HK-2 (cell line): ENCODE measurements around the gene RPP38.

Source experiments
- DNase-seq: peaks from one replicate; pipeline ENCODE4 v3.0.0-alpha.2; 2018; ENCODE audit not compliant: unreplicated experiment

The RPP38 gene

GRCh38 chr10:15097011-15097812 lies at the start of gene RPP38:
Gene RPP38 (plus strand): TSS chr10:15097355. CDS start chr10:15103315, 5,960 bp downstream.
- DNase-seq: peak; percentile 92

DNA sequence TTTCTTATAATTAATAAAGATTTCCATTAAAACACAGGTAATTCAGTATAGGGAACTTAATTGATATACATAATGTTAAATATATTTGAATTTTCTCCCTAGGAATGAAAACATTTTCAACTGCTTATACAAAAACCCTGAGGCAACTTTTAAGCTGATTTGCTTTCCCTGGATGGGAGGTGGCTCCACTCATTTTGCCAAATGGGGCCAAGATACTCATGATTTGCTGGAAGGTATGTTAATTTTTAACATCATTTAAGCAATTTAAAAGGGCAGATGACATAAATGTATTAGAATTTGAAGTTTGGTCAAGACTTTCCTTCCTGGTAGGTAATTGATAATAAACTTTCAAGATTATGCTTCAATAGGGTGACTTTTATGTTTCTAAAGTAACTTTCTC lies 47.6 kb upstream of the RPP38 start:
- no peak for DNase-seq

- no peak for DNase-seq
Observed at GRCh38 chr10:15052121-15052520, 45.0 kb upstream of the RPP38 start.

DNA sequence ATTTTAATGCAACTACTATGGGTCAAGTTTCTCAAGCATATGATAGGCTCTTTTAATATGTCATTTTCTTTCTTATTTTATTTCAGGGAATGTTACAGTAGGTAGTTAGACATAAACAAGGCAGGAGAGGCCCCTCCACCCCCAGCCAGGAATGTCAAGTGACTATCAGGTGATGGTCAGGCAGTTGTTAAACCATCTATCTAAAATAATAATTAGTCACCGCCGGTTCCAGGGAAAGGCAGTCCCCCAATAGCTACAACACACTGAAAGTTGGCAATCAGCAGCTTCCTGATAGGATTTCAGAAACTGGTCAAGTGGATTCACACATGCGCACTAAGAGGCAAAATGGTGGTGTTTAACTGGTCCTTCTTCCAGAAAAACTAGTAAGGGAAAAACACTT lies 44.1 kb upstream of the RPP38 start:
- no peak for DNase-seq

GRCh38 chr10:15058689-15059088 lies 38.5 kb upstream of the RPP38 start:
- DNase-seq: no peak

DNA sequence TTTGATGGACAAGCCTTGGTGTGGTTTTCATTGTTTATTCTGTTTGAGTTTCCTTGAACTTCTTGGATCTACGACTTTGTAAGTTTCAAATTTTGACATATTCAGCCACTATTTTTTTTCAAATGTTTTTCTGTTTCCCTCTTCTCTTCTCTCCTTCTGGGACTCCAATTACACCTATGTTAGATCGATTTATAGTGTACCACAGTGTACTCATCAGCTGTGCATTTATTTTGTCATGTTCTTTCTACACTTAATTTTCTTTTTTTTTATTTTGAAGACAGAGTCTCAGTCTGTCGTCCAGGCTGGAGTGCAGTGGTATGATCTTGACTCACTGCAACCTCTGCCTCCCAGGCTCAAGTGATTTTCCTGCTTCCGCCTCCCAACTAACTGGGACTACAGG lies 37.2 kb upstream of the RPP38 start:
- no peak for DNase-seq

DNA sequence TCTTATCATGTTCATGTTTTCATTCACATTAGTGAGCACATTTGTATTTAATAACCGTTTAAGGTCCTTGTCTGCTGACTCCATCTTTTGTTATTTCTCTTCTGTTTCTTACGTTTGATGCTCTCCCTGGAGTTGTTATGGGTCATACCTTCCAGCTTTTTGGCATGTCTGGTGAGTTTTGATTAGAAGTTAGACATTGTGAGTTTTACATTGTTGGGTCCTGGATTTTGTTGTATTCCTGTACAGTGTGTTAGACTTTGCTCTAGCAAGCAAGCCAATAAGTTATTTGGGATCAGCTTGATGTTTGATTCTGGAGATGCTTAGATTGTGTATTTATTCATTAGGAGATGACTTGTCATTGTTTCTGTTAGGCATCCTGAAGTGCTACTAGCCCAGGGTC lies 36.5 kb upstream of the RPP38 start:
- no peak for DNase-seq

DNA sequence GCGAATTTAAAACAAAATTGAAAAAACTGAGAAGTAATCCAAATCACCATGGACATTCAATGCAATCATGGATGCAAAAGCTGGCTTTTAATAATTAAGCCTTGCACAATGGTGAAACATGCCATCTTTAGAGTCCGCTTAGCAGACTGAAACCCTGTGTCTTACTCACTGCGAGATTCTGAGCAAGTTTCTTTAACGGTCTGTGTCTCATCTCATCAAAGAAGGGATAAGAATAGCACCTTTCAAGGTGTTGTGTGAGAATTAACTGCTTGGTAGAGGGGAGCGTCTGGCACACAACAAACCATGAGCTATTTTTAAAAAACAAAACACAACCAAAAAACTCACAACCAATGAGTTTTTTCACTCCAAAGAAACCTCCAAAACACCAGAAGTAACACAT lies 30.0 kb upstream of the RPP38 start:
- no peak for DNase-seq

- no peak for DNase-seq
Observed at GRCh38 chr10:15068802-15069201, 28.4 kb upstream of the RPP38 start.

DNA sequence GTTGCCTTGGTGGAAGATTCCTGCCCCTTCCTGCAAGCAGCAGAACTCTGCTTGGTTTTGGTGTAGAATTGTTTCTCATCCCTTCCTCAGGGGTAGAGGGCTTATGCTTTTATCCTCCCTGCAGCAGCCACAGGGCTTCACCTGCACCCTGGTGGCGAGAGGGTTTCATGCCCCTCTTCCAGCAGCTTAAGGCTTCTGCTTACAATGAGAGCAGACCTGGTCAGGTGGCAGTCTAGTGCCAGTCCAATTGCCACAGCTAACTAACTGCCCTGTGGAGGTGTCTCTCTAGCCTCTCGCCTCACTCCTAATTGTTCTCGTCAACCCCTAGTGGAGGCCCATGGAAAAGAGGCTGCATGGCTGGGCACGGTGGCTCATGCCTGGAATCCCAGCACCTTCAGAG lies 27.9 kb upstream of the RPP38 start:
- DNase-seq: no peak

DNA sequence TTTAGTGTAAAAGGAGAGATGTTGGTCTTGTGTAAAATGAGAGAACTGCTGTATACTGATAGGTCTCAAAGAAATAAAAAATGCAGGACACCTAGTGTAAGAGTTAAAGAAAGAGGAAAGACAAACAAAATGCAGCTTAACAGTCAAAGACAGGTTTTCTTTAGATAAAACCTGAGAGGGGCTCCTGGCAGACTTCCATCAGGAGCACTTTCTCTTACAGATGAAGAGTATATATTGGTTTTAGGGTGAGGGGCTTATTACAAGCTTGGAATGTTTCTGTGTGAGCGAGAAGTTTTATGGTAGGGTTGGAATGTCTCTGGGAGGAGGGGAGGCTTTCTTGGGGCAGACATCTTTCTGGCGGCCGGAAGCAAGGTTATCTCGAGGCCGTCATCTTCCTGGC lies 24.8 kb upstream of the RPP38 start:
- DNase-seq: no peak

- no peak for DNase-seq
Observed at GRCh38 chr10:15075421-15075820, 21.7 kb upstream of the RPP38 start.

DNA sequence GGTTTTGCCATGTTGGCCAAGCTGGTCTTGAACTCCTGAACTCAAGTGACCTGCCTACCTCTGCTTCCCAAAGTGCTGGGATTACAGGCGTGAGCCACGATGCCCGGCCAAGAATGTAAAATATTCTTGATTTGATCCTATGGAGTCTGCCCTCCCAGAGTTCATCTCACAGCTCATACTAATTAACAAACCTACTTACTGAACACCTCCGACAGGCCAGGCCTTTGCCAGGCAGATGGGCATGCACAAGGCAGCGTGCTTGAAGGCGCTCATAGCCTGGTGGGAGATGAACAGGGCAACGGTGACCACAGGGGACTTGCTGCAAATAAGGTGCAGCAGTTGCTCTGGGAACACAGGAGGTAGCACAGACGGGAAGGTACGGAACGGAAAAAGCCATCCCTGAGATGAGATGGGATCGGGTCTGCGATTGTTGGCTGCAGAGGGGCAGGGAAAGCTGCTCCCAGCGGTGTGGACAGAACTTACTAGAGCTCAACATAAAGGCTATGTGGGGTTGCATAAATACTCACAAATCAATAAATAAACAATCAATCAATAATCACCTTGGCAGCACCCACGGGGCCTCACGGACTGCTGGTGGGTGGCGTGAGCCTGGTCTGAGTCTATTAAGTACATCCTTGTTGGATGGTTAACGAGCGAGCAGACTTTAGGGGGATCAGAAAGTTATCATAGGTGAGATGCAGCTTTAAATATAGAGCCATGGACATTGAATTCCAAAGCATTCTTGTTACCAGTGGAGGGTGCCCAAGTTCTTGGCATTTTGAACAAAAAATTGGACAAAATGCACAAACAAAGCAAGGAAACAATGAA lies 13.3 kb upstream of the RPP38 start:
- no peak for DNase-seq

GRCh38 chr10:15084502-15084922 lies 12.6 kb upstream of the RPP38 start:
- no peak for DNase-seq

- peak; percentile 71 for DNase-seq
Observed at GRCh38 chr10:15088428-15089261, 8.5 kb upstream of the RPP38 start, which contains the start of gene ACBD7. Gene ACBD7 (minus strand): TSS chr10:15088776. CDS start chr10:15088728, 48 bp downstream.

- no peak for DNase-seq
Observed at GRCh38 chr10:15091418-15091817, 5.7 kb upstream of the RPP38 start.

DNA sequence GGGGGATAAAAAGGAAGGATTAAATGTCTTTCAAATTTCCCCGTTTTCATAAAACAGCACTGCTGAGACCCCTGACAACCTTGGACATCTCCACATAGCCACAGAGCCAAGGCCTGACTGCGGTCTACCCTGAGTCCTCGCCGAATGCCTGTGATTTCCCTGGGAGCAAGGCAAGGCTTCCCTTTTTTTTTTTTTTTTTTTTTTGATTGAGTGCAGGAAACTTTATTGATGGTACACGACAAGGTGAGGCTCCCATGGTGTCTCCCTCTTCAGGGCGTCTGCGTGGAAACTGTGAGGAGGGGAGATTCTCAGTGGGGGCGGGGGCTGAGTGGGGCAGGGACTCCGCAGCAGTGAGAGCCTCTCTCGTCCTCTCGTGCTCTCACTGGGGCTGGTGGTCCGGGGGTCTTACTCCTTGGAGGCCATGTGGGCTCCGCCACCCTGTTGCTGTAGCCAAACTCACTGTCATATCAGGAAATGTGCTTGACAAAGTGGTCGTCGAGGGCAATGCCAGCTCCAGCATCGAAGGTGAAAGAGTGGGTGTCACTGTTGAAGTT lies 4.2 kb upstream of the RPP38 start:
- DNase-seq: no peak

- DNase-seq: no peak
Observed at GRCh38 chr10:15096661-15097010, 519 bp upstream of the RPP38 start.

DNA sequence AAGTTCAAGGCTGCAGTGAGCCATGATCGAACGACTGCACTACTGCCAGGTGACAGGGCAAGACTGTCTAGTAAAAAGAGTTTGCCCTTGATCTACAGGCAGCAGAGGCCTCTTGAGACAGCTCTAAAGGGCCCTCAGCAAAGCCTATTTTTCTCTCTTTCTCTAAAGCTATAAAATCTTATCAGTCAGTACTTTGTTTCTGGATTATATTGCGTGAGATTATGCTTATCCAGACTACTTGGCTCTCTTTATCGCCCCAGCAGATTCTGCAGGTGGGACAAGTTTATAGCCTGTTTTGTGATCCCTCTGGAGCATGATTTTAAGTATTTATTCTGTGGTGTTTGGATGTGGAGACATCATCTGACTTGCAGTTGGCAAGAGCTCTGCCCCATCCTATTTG lies 2.7 kb downstream of the RPP38 start:
- no peak for DNase-seq

DNA sequence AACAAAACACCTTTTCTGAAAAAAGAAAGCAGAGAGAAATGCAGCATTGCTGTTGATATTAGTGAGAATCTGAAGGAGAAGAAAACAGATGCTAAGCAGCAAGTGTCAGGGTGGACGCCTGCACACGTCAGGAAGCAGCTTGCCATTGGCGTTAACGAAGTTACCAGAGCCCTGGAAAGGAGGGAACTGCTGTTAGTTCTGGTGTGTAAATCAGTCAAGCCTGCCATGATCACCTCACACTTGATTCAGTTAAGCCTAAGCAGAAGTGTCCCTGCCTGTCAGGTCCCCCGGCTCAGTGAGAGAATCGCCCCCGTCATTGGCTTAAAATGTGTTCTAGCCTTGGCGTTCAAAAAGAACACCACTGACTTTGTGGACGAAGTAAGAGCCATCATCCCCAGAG lies 6.4 kb downstream of the RPP38 start:
- DNase-seq: no peak

GRCh38 chr10:15106352-15107013 lies 9.3 kb downstream of the RPP38 start:
- DNase-seq: peak; percentile 53
